Activated CD4-positive, alpha-beta T cell treated with anti-CD3 and anti-CD28 coated beads, Interleukin-2, Interleukin-6, amounts not matched to agents 100 ng/mL and 50 ng/mL, durations not matched to agents 16 hours and 8 hours (primary cell): ENCODE results near the gene KRCC1.
"Not testable (repeated sequence)": the region's sequence is repeated elsewhere in the genome, so short reads cannot be mapped to it uniquely, and the experiment has no call there.

Experiments
- DNase-seq: peaks from one replicate; pipeline ENCODE4 v3.0.0-alpha.2; 2020

Gene KRCC1

GRCh38 chr2:88074150-88074549 is 18.6 kb upstream of the KRCC1 start:
- DNase-seq, result no peak

- no peak for DNase-seq
These were observed 15.8 kb upstream of the KRCC1 start for GRCh38 chr2:88071365-88071764.

GRCh38 chr2:88070055-88070454 is 14.5 kb upstream of the KRCC1 start:
- DNase-seq, result no peak

GRCh38 chr2:88069117-88069516 is 13.5 kb upstream of the KRCC1 start:
- no peak for DNase-seq

GRCh38 chr2:88068044-88068443 is 12.5 kb upstream of the KRCC1 start:
- DNase-seq, result no peak

GRCh38 chr2:88067598-88067997 is 12.0 kb upstream of the KRCC1 start, which contains the start of gene SMYD1:
SMYD1 (plus strand) TSS chr2:88067825; CDS start chr2:88067865, 40 bp downstream.
- no peak for DNase-seq

- no peak for DNase-seq
These were observed 11.6 kb upstream of the KRCC1 start for GRCh38 chr2:88067189-88067588.

GRCh38 chr2:88066543-88066942 is 11.0 kb upstream of the KRCC1 start:
- DNase-seq, result no peak

- no peak for DNase-seq
These were observed 5.7 kb upstream of the KRCC1 start for GRCh38 chr2:88061295-88061694.

GRCh38 chr2:88060907-88061275 is 5.3 kb upstream of the KRCC1 start:
- no peak for DNase-seq

GRCh38 chr2:88059979-88060906 is 4.7 kb upstream of the KRCC1 start:
- DNase-seq, result peak; percentile 52

- DNase-seq, result no peak
These were observed 2.6 kb upstream of the KRCC1 start for GRCh38 chr2:88058191-88058590.

- DNase-seq, result no peak
These were observed 1.9 kb upstream of the KRCC1 start for GRCh38 chr2:88057437-88057844.

- DNase-seq, result peak; percentile 15
These were observed 707 bp downstream of the KRCC1 start for GRCh38 chr2:88054782-88055370.

GRCh38 chr2:88053934-88054781 is 1.4 kb downstream of the KRCC1 start:
- no peak for DNase-seq

GRCh38 chr2:88053296-88053695 is 2.3 kb downstream of the KRCC1 start:
- DNase-seq, result no peak

- no peak for DNase-seq
These were observed 3.8 kb downstream of the KRCC1 start for GRCh38 chr2:88051792-88052191.

GRCh38 chr2:88049622-88050021 is 6.0 kb downstream of the KRCC1 start:
- no peak for DNase-seq

- no peak for DNase-seq
These were observed 7.0 kb downstream of the KRCC1 start for GRCh38 chr2:88048541-88048940.

GRCh38 chr2:88045561-88045960 is 10.0 kb downstream of the KRCC1 start:
- not testable (repeated sequence) for DNase-seq

- no peak for DNase-seq
These were observed 13.1 kb downstream of the KRCC1 start for GRCh38 chr2:88042476-88042875.

- DNase-seq, result no peak
These were observed 17.1 kb downstream of the KRCC1 start for GRCh38 chr2:88038263-88039105.
